Measurements from ENCODE around the gene CLIC5. TPM values are rescaled to one million over a fixed set of nuclear protein-coding genes. Genes with fewer than 3 reads are reported as not detected.

The CLIC5 gene
- total and polyA plus RNA-seq, 12 donors: 28.1 to 372 (median 301) TPM

DNA sequence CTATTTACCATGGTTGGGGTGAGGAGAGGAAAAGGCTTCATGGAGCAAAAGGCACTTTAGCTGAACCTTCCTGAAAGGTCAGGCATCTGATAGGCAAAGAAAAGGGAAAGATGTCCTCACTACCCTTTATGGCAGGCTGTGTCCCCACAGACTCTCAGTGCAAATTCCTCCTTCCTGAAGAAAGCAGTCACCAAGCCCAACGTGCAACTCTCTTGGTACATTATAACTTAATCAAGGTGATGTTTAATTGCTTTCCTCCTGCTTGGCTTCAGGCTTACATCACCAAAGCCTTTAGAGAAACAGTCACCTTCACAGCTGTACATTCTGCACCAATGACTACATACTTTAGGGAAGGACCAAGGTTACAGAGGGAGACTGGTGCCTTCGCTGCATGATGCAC is 2.1 kb upstream of the CLIC5 start:
- peaks cover 0 to 6% (median 0%) of the 10 kb centered on the region in 11 donors for H3K9me3 ChIP-seq
- H3K36me3 ChIP-seq: no peaks in the 10 kb centered on the region
- 75 to 78% methylated on average over 2 of the region's 2 CpGs for WGBS, 2 donors
- H3K27ac ChIP-seq: no peak overlapping the region
- H3K4me1 ChIP-seq: peaks cover 0 to 22% (median 10%) of the 10 kb centered on the region in 9 donors
- no peak overlapping the region for H3K4me3 ChIP-seq
- ATAC-seq: no peak
- intact Hi-C loops (cut with DNase I): loop anchor here in 4 of 10 donors (5.0 to 10.0 kb wide), 3 partner anchors 50 to 85 kb away; no protein-coding TSS in a partner anchor
- peaks cover 0 to 44% (median 0%) of the 10 kb centered on the region in 7 donors for H3K27me3 ChIP-seq
- DNase-seq: no peak
- TF ChIP-seq, protein P1, sequence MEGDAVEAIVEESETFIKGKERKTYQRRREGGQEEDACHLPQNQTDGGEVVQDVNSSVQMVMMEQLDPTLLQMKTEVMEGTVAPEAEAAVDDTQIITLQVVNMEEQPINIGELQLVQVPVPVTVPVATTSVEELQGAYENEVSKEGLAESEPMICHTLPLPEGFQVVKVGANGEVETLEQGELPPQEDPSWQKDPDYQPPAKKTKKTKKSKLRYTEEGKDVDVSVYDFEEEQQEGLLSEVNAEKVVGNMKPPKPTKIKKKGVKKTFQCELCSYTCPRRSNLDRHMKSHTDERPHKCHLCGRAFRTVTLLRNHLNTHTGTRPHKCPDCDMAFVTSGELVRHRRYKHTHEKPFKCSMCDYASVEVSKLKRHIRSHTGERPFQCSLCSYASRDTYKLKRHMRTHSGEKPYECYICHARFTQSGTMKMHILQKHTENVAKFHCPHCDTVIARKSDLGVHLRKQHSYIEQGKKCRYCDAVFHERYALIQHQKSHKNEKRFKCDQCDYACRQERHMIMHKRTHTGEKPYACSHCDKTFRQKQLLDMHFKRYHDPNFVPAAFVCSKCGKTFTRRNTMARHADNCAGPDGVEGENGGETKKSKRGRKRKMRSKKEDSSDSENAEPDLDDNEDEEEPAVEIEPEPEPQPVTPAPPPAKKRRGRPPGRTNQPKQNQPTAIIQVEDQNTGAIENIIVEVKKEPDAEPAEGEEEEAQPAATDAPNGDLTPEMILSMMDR (IDR thresholded peaks at IDR 0.05): no peak

DNA sequence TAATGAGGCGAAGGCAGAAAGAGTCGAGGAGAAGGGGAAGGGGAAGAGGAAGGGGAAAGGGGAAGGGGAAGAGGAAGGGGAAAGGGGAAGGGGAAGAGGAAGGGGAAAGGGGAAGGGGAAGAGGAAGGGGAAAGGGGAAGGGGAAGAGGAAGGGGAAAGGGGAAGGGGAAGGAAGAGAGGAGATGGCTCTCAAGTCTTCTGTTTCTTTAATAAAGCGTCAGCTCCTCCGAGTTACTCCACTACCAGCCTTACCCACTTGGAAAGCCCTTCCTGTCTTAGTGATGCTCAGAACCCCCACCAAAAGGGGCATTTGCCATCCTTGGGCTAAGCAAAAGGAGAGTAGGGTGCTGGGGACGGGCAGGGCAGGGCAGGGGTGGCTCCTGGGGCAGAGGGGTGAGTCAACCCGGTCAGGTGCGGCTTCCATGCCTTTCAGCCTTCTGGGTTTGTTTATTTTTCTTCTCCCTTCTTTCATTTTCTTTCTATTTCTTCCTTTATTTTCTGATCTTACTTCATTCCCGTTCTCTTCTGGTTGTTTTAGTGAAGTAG is 476 bp upstream of the CLIC5 start:
- H3K27me3 ChIP-seq: peaks cover 0 to 44% (median 0%) of the 10 kb centered on the region in 7 donors
- peak overlapping the region; percentile 87 to 99 (median 97) for H3K27ac ChIP-seq
- H3K36me3 ChIP-seq: no peaks in the 10 kb centered on the region
- peak overlapping the region; percentile 53 to 91 (median 85) for H3K4me3 ChIP-seq
- peaks cover 0 to 6% (median 0%) of the 10 kb centered on the region in 11 donors for H3K9me3 ChIP-seq
- WGBS, 2 donors: 55 to 56% methylated on average over 8 of the region's 8 CpGs
- TF ChIP-seq, protein P1 (IDR thresholded peaks at IDR 0.05): no peak
- no peak for DNase-seq
- peaks cover 0 to 38% (median 13%) of the 10 kb centered on the region in 9 donors for H3K4me1 ChIP-seq
- no peak for ATAC-seq
- intact Hi-C loops (cut with DNase I): loop anchor here in 4 of 10 donors (5.0 to 10.0 kb wide), 3 partner anchors 49 to 84 kb away; no protein-coding TSS in a partner anchor

DNA sequence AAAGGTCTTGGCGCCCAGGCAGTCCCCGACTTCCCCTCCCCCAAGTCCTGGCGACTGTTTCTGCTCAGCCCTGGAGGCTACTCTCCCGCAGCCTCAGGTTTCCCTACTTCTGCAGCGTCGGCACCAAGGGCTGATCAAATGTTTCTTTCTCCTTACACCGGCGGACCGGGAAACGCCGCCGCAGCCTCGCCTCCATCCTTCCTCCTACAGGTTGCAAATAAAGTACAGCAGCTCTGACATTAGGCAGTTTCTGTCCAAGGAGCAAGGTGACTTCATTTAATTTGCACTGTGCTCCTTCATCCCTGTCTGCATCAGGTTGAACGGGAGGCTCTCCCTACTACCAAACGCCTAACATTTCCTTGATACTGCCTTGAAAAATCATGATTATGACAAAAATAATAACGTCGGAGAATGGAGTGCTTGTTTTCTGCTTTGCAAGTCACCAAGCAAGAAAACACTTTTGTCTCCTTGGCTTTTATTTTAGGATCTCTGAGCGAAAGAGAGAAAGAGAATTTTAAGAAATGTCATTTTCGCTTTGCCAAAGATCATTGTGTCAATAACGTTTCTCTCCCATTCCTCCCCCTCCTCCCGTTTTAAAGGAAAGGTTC is 1.0 kb downstream of the CLIC5 start:
- H3K4me1 ChIP-seq: peaks cover under 1 to 53% (median 26%) of the 10 kb centered on the region in 9 donors
- DNase-seq (peak; percentile 48 to 50), ATAC-seq (peak; percentile 14 to 71 (median 50))

DNA sequence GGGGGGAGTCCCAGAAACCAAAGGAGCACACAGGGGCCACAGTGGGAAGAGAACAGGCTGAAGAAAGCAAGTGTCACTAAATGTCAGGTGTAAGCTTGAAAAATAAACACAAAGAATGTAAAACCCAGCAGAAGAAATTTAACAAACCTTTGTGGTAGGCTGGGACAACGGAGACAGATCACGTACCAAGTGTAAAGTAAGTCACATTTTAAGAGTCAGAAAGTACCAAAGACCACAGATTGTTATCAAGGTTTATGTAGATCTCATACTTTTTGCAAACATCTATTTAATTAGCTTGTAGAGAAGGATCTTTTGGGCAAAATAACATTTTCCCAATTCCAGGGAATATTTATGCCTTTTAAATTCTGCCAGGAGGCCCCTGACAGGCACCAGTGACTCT is 1.6 kb downstream of the CLIC5 start:
- peak overlapping the region; percentile 87 to 99 (median 97) for H3K27ac ChIP-seq
- 27 to 47% methylated on average over 2 of the region's 2 CpGs for WGBS, 2 donors

More for the DNA sequence above, 1.0 kb downstream of the CLIC5 start:
- 3% methylated on average over 21 of the region's 21 CpGs for WGBS, 2 donors
- peaks cover 0 to 3% (median 0%) of the 10 kb centered on the region in 9 donors for H3K36me3 ChIP-seq
- TF ChIP-seq, protein P1 (IDR thresholded peaks at IDR 0.05): no peak
- peaks cover 0 to 6% (median 0%) of the 10 kb centered on the region in 11 donors for H3K9me3 ChIP-seq
- intact Hi-C loops (cut with DNase I): loop anchor here in 6 of 10 donors (5.0 to 10.0 kb wide), 5 partner anchors 42 to 82 kb away; no protein-coding TSS in a partner anchor
- peak overlapping the region; percentile 87 to 99 (median 97) for H3K27ac ChIP-seq
- peaks cover 0 to 44% (median 0%) of the 10 kb centered on the region in 7 donors for H3K27me3 ChIP-seq
- peak overlapping the region; percentile 53 to 91 (median 85) for H3K4me3 ChIP-seq

More for the DNA sequence above, 1.6 kb downstream of the CLIC5 start:
- Histone ChIP-seq H3K4me3 (peak overlapping the region; percentile 53 to 91 (median 85)), H3K36me3 (peaks cover 0 to 6% (median 0%) of the 10 kb centered on the region in 9 donors), H3K27me3 (peaks cover 0 to 44% (median 0%) of the 10 kb centered on the region in 7 donors), H3K4me1 (peaks cover 3 to 59% (median 32%) of the 10 kb centered on the region in 9 donors), H3K9me3 (peaks cover 0 to 6% (median 0%) of the 10 kb centered on the region in 11 donors)
- intact Hi-C loops (cut with DNase I): loop anchor here in 5 of 10 donors (5.0 to 10.0 kb wide), 4 partner anchors 42 to 82 kb away; no protein-coding TSS in a partner anchor
- ATAC-seq: no peak
- TF ChIP-seq, protein P1 (IDR thresholded peaks at IDR 0.05): no peak
- no peak for DNase-seq

All from heart right ventricle (tissue), 16 donors.